ENCODE results near the gene MYRFL. TPM values are rescaled to one million over a fixed set of nuclear protein-coding genes. Genes with fewer than 3 reads are reported as not detected.

The MYRFL gene
- polyA plus RNA-seq, 1 of the 3 experiments (the other 2 are of a cell fraction), result not detected

- no peak overlapping the region for H3K9ac ChIP-seq
- no peaks in the 10 kb centered on the region for H3F3A ChIP-seq (replicated peaks; ENCODE audit: insufficient read depth)
- TF ChIP-seq RXRA (IDR thresholded peaks at IDR 0.05; ENCODE audit: borderline replicate concordance, low read depth) (no peak), USF1 (IDR thresholded peaks at IDR 0.05; ENCODE audit: borderline replicate concordance, low read depth) (no peak), NRF1 (IDR thresholded peaks at IDR 0.05; ENCODE audit: low read depth, low read length) (no peak), CHD2 (IDR thresholded peaks at IDR 0.05; ENCODE audit: low read length, partially characterized antibody) (no peak), SIN3A (IDR thresholded peaks at IDR 0.05; ENCODE audit: borderline replicate concordance, low read depth, low read length) (no peak), FOSL2 (IDR thresholded peaks at IDR 0.05; ENCODE audit: borderline replicate concordance, low read depth) (no peak), PBX3 (IDR thresholded peaks at IDR 0.05) (no peak), ZBTB33 (IDR thresholded peaks at IDR 0.05; ENCODE audit: borderline replicate concordance, low read depth) (no peak), RFX5 (IDR thresholded peaks at IDR 0.05; ENCODE audit: low read length) (no peak), MEF2A (IDR thresholded peaks at IDR 0.05; ENCODE audit: borderline replicate concordance, low read depth) (no peak), JUND (IDR thresholded peaks at IDR 0.05) (no peak), MXI1 (IDR thresholded peaks at IDR 0.05; ENCODE audit: low read depth, low read length) (no peak), TAF1 (IDR thresholded peaks at IDR 0.05; ENCODE audit: borderline replicate concordance, low read depth, low read length) (no peak), EZH2phosphoT487 (IDR thresholded peaks at IDR 0.05; ENCODE audit: borderline replicate concordance, low read depth) (no peak), NFIC (IDR thresholded peaks at IDR 0.05; ENCODE audit: borderline replicate concordance) (no peak), GABPA (IDR thresholded peaks at IDR 0.05; ENCODE audit: low read depth) (no peak), REST (IDR thresholded peaks at IDR 0.05; ENCODE audit: low read depth, low read length) (no peak), MAX (IDR thresholded peaks at IDR 0.05; ENCODE audit: low read depth) (no peak), EP300 (IDR thresholded peaks at IDR 0.05; ENCODE audit: borderline replicate concordance in 1 of 2, low read depth in 1 of 2, low read length in 1 of 2) (no peak), POLR2AphosphoS5 (IDR thresholded peaks at IDR 0.05; ENCODE audit: low read depth, low read length) (no peak)
- H3K4me3 ChIP-seq (ENCODE audit: low read depth in 2 of 2, low read length in 1 of 2), result no peak overlapping the region
- no peaks in the 10 kb centered on the region for H3K9me3 ChIP-seq
- POLR2A ChIA-PET, result no interaction called here
- H4K20me1 ChIP-seq (ENCODE audit: insufficient read depth), result no peaks in the 10 kb centered on the region
- no peaks in the 10 kb centered on the region for H3K79me2 ChIP-seq (ENCODE audit: insufficient read depth)
- H2AFZ ChIP-seq (ENCODE audit: low read depth), result no peak overlapping the region
- H3K27ac ChIP-seq (ENCODE audit: low read depth in 2 of 2, low read length in 1 of 2), result no peak overlapping the region
- CTCF ChIA-PET, result no interaction called here
- H3K4me1 ChIP-seq (ENCODE audit: control insufficient read depth in 1 of 2, insufficient read depth in 2 of 2, low read depth in 1 of 2, low read length in 1 of 2), result peaks cover 0 to 5% of the 10 kb centered on the region in 2 experiments; a peak in 1 of 4 replicates
- WGBS (ENCODE audit: low lambda C conversion rate), result 87% methylated on average over 11 of the region's 11 CpGs
- H3K4me2 ChIP-seq, result no peak overlapping the region
- H3K27me3 ChIP-seq (ENCODE audit: insufficient read depth), result no peaks in the 10 kb centered on the region
- no peaks in the 10 kb centered on the region for H3K9me2 ChIP-seq
- no peaks in the 10 kb centered on the region for H3K36me3 ChIP-seq (replicated peaks in 1 of 2; ENCODE audit: control insufficient read depth in 1 of 2, insufficient read depth in 2 of 2, low read length in 1 of 2)
- DNase-seq, result no peak
Observed at GRCh38 chr12:69998011-69998410, 173.0 kb downstream of the MYRFL start.

All from SK-N-SH (cell line).